K562 (cell line): ENCODE measurements around the gene EIF3K. TPM values are rescaled to one million over a fixed set of nuclear protein-coding genes. Genes with fewer than 3 reads are reported as not detected.

ENCODE experiments used
- BHLHE40 ChIP-seq: IDR thresholded peaks from 2 replicates; pipeline ENCODE4 v1.6.1; 2011; ENCODE audit warnings: low read length, improper control_type of control experiment
- BRD9 ChIP-seq: fragments of 450-650 bp; IDR thresholded peaks from 2 replicates; pipeline ENCODE4 v1.6.1; 2018; ENCODE audit warnings: low read depth; ENCODE audit not compliant: partially characterized antibody
- ETS1 ChIP-seq: conservative IDR thresholded peaks from 2 replicates; pipeline ENCODE4 v1.6.1; 2011; ENCODE audit warnings: low read depth, mild to moderate bottlenecking, low read length; ENCODE audit not compliant: control insufficient read depth
- FOSL1 ChIP-seq: fragments of 200-800 bp; sonication (Bioruptor generic); conservative IDR thresholded peaks from 2 replicates; pipeline ENCODE4 v1.6.1; 2016; ENCODE audit warnings: missing genetic modification characterization, missing compliant biosample characterization
- GATAD2B ChIP-seq: fragments of 450-650 bp; IDR thresholded peaks from 2 replicates; pipeline ENCODE4 v1.6.1; 2017; ENCODE audit warnings: mild to moderate bottlenecking, borderline replicate concordance
- HNRNPH1 ChIP-seq: fragments of 200-400 bp; formaldehyde crosslinking; optimal IDR thresholded peaks from 2 replicates; pipeline ENCODE3; 2017; ENCODE audit warnings: low read depth, mild to moderate bottlenecking, low read length, moderate library complexity
- HOMEZ ChIP-seq: fragments of 250-450 bp; sonication (Bioruptor Pico); IDR thresholded peaks from 2 replicates; pipeline ENCODE4 v1.4.0; 2020; ENCODE audit warnings: mild to moderate bottlenecking, moderate library complexity
- KAT8 ChIP-seq: fragments of 450-650 bp; IDR thresholded peaks from 2 replicates; pipeline ENCODE4 v1.6.1; 2016; ENCODE audit warnings: low read depth, mild to moderate bottlenecking
- SAFB ChIP-seq: fragments of 200-400 bp; formaldehyde crosslinking; IDR thresholded peaks from 2 replicates; pipeline ENCODE4 v1.6.1; 2017; ENCODE audit warnings: low read depth, low read length, borderline replicate concordance
- SRSF9 ChIP-seq: fragments of 200-400 bp; formaldehyde crosslinking; IDR thresholded peaks from 2 replicates; pipeline ENCODE4 v1.6.1; 2017; ENCODE audit warnings: low read depth, low read length, borderline replicate concordance
- STAT5A ChIP-seq: IDR thresholded peaks from 2 replicates; pipeline ENCODE4 v1.6.1; 2012; ENCODE audit warnings: low read length, inconsistent platforms, borderline replicate concordance
- TCF3 ChIP-seq: sonication (generic); formaldehyde crosslinking; IDR thresholded peaks from 2 replicates; pipeline ENCODE4 v1.4.0; 2020; ENCODE audit warnings: mild to moderate bottlenecking, missing genetic modification reagents
- ZNF23 ChIP-seq: fragments of 250-450 bp; sonication (Bioruptor Pico); IDR thresholded peaks from 2 replicates; pipeline ENCODE4 v1.4.0; 2020; ENCODE audit warnings: mild to moderate bottlenecking
- ZNF639 ChIP-seq, 2 experiments: fragments of 200-800 bp in 1 of 2; sonication (Bioruptor generic) in 1 of 2; sonication (generic) in 1 of 2; formaldehyde crosslinking in 1 of 2; IDR thresholded peaks in 1 of 2; conservative IDR thresholded peaks in 1 of 2; 2 replicates each; pipeline versions ENCODE4 v1.5.0 to v1.6.1; 2016 to 2020; ENCODE audit warnings: missing compliant biosample characterization in 1 of 2, missing genetic modification characterization in 1 of 2, missing genetic modification reagents in 1 of 2
- ZNF695 ChIP-seq: fragments of 450-650 bp; formaldehyde crosslinking; IDR thresholded peaks from 2 replicates; pipeline ENCODE4 v1.4.0; 2020; ENCODE audit warnings: mild to moderate bottlenecking, moderate library complexity
- ZNF699 ChIP-seq: fragments of 250-450 bp; sonication (Bioruptor Pico); IDR thresholded peaks from 2 replicates; pipeline ENCODE4 v1.8.0; 2021; ENCODE audit warnings: mild to moderate bottlenecking, moderate library complexity; ENCODE audit not compliant: insufficient replicate concordance
- polyA plus RNA-seq, 8 experiments: library from polyadenylated mRNA; depleted of rRNA in 4 of 8; stranded (reverse) in 5 of 8; unstranded in 3 of 8; fragments of >200 nt; fragmentation: Nextera tagmentation in 2 of 8; fragmentation: Illumina TruSeq in 1 of 8; extraction: Ambion mirVana in 2 of 8; extraction: Trizol in 1 of 8; gene quantifications; 2 replicates each; pipeline versions ENCODE4 v1.2.1 to v1.2.3, GENCODE V29; 2011 to 2014; ENCODE audit warnings: inconsistent platforms in 1 of 8, missing spikeins in 1 of 8
- total RNA-seq, 7 experiments: library from RNA; depleted of rRNA in 6 of 7; stranded (reverse); fragments of >200 nt in 6 of 7; fragmentation: Illumina TruSeq in 2 of 7; extraction: Trizol in 2 of 7; gene quantifications; 2 replicates each; pipeline versions ENCODE4 v1.2.1 to v1.2.3, GENCODE V29; 2011 to 2021; ENCODE audit warnings: low replicate concordance in 1 of 7
- TF ChIP-seq, protein P1 (sequence below): sonication (generic); formaldehyde crosslinking; IDR thresholded peaks from 2 replicates; pipeline ENCODE4 v1.8.1; 2023; ENCODE audit warnings: mild to moderate bottlenecking, missing genetic modification reagents
- TF ChIP-seq, protein P2 (sequence below): fragments of 450-650 bp; formaldehyde crosslinking; IDR thresholded peaks from 2 replicates; pipeline ENCODE4 v1.4.0; 2022; ENCODE audit warnings: missing genetic modification characterization

EIF3K gene
- total and polyA plus RNA-seq, 9 of the 15 experiments (the other 6 are each of a cell fraction or from before 2014, with no cell fraction given) = 387 to 1,827 (median 733) TPM

GRCh38 chr19:38618590-38619360, at the start of gene EIF3K (continued):
- TF ChIP-seq ZNF639 (CRISPR knock-in tag; conservative IDR thresholded peaks at IDR 0.05 in 1 of 2, IDR thresholded peaks at IDR 0.05 in 1 of 2) = peak in 1 of 2 experiments; percentile 96; a peak in 2 of 4 replicates
- no peak for TF ChIP-seq ZNF695
- TF ChIP-seq, protein P1, sequence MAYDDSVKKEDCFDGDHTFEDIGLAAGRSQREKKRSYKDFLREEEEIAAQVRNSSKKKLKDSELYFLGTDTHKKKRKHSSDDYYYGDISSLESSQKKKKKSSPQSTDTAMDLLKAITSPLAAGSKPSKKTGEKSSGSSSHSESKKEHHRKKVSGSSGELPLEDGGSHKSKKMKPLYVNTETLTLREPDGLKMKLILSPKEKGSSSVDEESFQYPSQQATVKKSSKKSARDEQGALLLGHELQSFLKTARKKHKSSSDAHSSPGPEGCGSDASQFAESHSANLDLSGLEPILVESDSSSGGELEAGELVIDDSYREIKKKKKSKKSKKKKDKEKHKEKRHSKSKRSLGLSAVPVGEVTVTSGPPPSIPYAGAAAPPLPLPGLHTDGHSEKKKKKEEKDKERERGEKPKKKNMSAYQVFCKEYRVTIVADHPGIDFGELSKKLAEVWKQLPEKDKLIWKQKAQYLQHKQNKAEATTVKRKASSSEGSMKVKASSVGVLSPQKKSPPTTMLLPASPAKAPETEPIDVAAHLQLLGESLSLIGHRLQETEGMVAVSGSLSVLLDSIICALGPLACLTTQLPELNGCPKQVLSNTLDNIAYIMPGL (CRISPR knock-in tag) = no peak
- no peak for TF ChIP-seq GATAD2B
- TF ChIP-seq BHLHE40 = peak; percentile 83
- TF ChIP-seq SRSF9 = no peak
- TF ChIP-seq HOMEZ (CRISPR knock-in tag) = no peak
- no peak for TF ChIP-seq ZNF23 (CRISPR knock-in tag)
- TF ChIP-seq TCF3 (CRISPR knock-in tag) = no peak
- 0 out of 2 replicates have a peak, but pooled peaks have one; percentile 20 for TF ChIP-seq SAFB
- TF ChIP-seq ZNF699 (CRISPR knock-in tag) = no peak
- no peak for TF ChIP-seq BRD9
- TF ChIP-seq, protein P2, sequence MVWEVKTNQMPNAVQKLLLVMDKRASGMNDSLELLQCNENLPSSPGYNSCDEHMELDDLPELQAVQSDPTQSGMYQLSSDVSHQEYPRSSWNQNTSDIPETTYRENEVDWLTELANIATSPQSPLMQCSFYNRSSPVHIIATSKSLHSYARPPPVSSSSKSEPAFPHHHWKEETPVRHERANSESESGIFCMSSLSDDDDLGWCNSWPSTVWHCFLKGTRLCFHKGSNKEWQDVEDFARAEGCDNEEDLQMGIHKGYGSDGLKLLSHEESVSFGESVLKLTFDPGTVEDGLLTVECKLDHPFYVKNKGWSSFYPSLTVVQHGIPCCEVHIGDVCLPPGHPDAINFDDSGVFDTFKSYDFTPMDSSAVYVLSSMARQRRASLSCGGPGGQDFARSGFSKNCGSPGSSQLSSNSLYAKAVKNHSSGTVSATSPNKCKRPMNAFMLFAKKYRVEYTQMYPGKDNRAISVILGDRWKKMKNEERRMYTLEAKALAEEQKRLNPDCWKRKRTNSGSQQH = no peak
- TF ChIP-seq STAT5A = no peak
- no peak; the same call in none of the 2 replicates for TF ChIP-seq ETS1
- TF ChIP-seq KAT8 = no peak
- no peak for TF ChIP-seq HNRNPH1
- TF ChIP-seq FOSL1 = 0 out of 2 replicates have a peak, but pooled peaks have one; percentile 6
